HG03575 (cell line): ENCODE data around the gene SLC22A16.

Source experiments
- ATAC-seq: cut with Tn5 transposase; IDR thresholded peaks from one replicate; pipeline ENCODE4 v1.9.1; 2021; ENCODE audit not compliant: unreplicated experiment, insufficient number of reproducible peaks, low FRiP score; ENCODE audit errors: extremely low read depth

SLC22A16 gene

GRCh38 chr6:110418594-110418993 lies 57.8 kb downstream of the SLC22A16 start:
- no peak for ATAC-seq

DNA sequence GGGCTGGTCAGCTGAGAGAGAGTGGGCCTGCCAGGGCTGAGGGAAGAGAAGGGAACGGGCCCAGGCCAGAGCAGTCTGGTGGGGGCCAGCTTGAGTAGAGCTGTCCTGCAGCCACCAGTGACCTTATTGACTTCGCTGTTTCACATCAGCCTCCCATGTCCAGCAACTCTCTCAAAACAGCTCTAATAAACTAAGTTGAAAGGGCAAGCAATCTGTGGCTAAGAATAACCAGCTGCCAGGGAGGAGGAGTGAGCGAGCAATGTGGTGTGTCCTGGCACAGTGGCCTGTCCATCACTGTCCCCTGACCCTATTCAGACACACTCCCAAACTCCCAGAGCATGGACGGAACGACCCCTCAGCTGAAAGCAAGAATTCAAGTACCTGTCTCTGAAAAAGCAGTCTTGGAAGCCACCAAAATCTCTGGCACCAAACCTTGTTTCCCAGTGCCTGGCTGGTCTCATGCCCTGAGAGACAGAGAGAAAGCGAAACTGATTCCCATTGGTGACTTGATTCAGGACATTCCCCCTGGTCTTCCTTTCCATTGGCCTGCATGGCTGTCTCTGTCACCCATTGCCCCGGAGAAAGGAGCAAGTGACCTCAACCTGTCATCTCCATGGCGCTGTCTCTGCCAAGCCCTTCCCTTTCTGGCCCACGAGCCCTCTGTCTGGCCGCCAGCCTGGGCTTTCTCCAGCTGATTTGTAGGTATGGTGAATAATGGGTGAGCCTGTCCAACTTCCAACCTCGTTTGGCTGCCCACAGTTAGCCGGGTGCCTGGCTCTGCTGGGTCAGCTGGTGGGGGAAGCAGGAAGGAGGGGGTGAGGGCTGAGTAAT lies 61.1 kb downstream of the SLC22A16 start, which contains the start of gene DDO:
DDO (minus strand) TSS at position 490 of the 831 bp plus-strand sequence. CDS start 2,113 bp downstream, outside the sequence.
- no peak for ATAC-seq

GRCh38 chr6:110414669-110415068 lies 61.7 kb downstream of the SLC22A16 start:
- ATAC-seq, result no peak

DNA sequence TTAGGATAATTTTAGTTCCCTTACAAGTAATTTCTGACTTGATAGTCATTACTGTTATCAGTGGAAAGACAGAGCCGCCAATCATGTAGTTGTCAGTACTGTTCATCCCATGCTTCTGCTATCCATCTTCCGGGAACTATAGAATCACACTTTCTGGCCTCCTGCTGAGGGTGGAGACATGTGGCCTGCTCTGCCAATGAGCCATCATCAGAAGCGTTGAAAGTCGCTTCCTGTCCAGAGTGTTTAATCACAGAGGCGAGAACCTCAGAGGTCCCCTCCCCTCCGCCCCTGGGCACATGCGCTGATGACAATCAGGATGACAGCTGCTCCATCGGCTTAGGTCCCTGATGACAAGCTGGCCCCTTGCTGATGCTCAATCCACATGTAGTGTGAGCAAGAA lies 64.1 kb downstream of the SLC22A16 start:
- no peak for ATAC-seq

DNA sequence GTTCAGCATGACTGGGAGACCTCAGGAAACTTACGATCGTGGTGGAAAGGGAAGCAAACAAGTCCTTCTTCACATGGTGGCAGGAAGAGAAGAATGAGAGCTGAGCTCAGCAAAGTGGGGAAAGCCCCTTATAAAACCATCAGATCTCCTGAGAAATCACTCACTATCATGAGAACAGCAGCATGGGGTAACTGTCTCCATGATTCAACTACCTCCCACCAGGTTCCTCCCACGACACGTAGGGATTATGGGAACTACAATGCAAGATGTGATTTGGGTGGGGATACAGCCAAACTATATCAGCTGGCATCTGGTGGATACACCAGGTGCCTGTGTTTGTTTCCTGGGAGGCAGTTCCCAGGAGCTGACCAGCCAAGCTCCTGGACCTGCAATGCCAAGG lies 65.9 kb downstream of the SLC22A16 start:
- no peak for ATAC-seq

DNA sequence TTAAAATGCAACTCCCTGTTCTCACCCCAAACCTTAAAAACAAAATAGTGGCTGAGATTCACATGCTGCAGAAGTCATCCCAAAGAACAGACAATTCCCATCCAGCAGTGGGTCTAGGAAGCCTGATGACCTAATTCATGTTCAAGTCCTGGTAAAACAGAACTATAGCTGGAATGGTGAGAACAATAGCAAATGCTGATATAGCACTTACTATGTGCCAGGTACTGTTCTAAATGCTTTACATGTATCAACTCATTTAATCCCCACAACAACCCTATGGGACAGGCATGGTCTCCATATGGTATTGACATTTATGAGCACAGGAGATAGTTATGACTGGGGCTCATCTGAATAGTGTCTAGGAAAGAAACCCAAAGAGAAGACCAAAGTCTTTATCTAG lies 66.6 kb downstream of the SLC22A16 start:
- no peak for ATAC-seq

DNA sequence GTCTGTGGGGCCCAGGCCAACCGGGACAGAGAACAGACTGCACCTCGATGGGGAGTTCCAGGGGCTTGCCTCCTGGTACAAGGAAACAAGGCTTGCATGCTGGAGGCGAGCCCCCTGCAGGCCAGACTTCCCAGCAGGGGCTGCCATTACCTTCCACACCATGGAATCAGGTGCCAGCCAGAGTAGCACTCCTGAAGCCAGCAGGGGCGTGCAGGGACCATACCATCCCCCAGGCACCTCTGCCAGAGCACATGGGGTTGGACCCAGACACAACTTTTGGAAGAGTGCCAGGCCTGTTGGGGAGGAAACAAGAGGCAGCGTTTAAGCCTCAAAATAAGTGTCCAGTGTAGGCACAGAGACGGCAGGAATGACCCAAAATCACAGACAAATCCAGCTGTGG lies 67.5 kb downstream of the SLC22A16 start:
- ATAC-seq, result no peak

- no peak for ATAC-seq
These were observed 71.8 kb downstream of the SLC22A16 start for GRCh38 chr6:110404607-110405006.

GRCh38 chr6:110401585-110402176 lies 74.7 kb downstream of the SLC22A16 start:
- no peak for ATAC-seq

GRCh38 chr6:110400208-110400607 lies 76.2 kb downstream of the SLC22A16 start:
- no peak for ATAC-seq

DNA sequence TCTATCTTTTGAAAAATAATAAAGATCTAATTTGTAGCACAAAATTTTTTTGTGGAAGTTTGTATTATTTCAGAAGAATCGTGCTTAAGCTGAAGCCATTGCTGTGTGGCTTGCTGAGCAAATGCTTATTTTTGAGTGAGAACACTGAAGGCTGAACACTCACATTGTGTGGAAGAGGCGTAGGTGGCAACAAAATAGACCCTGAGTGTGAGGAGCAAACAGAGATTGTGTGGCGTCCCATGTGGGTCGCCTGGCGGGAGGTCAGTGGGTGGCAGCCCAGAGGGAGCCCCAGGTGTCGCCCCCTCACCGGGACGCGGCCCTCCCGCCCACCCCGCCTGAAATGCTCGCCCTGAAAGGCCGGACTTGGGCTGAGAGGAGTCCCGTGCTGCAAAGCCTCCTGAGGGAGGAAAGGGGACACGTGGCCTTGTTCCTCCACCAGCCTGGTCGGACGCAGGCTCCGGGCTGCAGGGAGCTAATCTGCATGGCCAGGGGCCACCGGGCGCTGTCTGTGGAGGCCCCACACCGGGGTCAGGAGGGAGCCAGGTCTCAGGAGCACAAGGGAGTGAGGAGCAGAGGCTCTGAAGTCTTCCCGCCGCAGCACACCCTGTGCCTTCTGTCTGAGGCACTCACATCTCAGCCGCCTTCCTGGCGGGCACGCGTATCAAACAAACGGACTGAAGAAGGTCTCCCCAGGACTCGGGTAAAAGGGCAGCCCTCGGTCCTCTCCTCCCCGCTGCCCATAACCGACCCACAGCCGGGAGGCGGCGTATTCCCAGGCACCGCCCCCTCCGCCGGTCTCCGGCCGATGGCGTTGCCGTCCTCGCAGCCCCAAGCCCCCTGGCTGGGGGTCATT lies 77.0 kb downstream of the SLC22A16 start:
- no peak for ATAC-seq

DNA sequence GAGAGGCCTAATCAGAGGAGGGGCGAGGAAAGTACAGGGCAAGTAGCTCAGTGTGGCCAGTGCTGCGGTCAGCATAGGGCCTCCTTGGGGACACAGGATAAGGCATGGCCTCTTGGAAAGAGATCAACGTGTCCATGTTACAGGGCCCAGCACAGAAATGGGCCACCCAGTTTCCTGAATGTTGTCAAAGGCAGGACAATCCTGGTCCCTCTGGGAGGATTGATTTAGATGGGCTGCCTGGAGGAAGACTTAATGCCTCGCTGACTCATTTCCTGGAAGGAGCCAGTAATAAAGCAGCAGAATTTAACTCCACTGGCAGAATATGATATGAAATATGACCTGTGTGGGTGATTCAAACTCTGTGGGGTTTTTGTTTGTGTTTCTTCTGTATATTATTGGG lies 77.6 kb downstream of the SLC22A16 start:
- ATAC-seq, result no peak

DNA sequence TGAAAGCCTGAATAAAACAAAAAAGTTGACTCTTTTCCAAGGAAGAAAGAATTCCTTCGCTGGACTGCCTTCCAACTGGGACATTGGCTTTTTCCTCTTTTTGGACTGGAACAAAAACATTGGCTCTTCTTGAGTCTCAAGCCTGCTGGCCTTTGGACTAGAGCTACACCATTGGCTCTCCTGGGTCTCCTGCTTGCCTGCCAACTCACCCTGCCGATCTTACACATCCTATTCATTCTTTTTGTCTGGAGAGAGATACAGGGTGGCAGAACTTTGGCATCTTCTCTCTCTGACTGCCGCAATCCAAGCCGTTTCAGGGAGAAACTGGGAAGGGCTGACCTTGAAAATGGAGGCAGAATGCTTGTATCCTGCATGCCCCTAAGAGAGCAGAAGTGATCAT lies 81.2 kb downstream of the SLC22A16 start:
- no peak for ATAC-seq

DNA sequence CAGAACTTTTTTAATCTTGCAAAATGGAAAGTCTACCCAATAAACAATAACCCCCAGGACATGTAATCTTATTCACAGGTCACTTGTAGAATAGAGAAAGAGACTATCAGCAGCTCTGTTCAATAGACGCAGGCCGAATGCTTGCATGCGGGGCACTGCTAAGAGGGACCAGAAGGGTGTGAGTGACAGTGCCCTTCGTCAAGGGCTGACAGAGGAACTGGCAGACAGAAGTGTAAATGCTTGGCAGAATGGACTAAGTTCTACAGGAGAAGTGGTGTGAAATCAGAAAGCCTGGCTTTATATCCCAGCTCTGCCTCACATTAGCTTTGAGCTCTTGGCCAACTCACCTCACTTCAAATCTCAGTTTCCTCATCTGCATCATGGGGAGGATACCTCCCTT lies 82.0 kb downstream of the SLC22A16 start:
- no peak for ATAC-seq

DNA sequence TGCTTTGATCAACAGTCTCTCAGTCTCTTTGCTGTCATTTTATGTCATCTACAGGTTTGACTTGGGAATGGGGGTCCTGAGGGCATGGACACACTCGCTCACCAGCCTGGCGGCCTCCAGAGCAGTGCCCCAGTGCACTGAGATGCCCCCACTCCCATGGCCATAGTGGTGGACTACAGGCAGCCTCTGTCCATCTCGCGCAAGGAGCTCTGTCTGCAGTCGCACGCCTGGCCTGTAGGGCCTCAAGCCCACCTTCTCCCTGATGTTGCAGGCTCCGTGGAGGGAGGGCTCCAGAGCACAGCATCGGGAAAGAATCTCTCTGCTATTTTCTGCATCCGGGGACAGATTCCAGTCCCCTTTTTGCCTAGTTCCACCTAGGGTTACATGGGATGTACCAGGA lies 83.7 kb downstream of the SLC22A16 start:
- no peak for ATAC-seq

- ATAC-seq, result no peak
These were observed 86.0 kb downstream of the SLC22A16 start for GRCh38 chr6:110390404-110390803.

GRCh38 chr6:110389689-110390382 lies 86.6 kb downstream of the SLC22A16 start:
- ATAC-seq, result no peak

- ATAC-seq, result no peak
These were observed 88.4 kb downstream of the SLC22A16 start for GRCh38 chr6:110387986-110388385.

DNA sequence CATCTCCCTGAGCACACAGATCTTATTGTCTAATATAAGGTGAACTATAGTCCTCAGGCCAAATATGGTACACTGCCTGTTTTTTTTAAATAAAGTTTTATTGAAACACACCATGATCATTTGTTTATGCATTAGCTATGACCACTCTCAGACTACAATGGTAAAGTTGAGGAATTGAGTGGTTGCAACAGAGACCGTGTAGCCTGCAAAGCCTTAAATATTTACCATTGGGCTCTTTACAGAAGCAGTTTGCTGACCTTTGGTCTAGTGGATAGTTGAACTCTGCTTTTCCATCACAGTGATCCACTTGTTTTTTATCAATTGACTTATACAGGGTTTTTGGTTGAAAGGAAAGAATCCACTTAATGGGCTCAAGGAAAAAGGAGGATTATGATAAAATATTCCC lies 91.0 kb downstream of the SLC22A16 start:
- ATAC-seq, result no peak
